NB4 (cell line): ENCODE results near the gene RPL13A.

Experiments
- TF ChIP-seq, protein P1 (sequence below): IDR thresholded peaks from 2 replicates; pipeline ENCODE4 v1.6.1; 2011; ENCODE audit warnings: low read depth, low read length
- TF ChIP-seq, protein P2 (sequence below): IDR thresholded peaks from one replicate; pipeline ENCODE4 v1.5.1; 2012; ENCODE audit warnings: low read depth, low read length

DNA sequence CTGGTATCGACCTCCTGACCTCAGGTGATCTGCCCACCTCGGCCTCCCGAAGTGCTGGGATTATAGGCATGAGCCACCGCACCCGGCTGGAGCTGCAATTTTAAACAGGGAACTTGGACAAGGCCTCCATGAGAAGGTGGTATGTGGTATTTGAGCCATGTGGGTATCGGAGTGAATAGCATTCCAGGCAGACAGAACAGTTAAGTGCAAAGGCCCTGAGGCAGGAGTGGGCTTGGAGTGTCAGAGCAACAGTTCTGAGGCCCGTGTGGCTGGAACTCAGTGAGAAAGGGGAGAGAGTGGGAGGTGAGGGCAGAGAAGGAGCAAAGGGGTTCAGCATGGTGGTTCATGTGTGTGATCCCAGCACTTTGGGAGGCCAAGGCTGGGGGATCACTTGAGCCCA is 43.3 kb downstream of the RPL13A start:
- TF ChIP-seq, protein P1, sequence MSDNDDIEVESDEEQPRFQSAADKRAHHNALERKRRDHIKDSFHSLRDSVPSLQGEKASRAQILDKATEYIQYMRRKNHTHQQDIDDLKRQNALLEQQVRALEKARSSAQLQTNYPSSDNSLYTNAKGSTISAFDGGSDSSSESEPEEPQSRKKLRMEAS = no peak
- TF ChIP-seq, protein P2, sequence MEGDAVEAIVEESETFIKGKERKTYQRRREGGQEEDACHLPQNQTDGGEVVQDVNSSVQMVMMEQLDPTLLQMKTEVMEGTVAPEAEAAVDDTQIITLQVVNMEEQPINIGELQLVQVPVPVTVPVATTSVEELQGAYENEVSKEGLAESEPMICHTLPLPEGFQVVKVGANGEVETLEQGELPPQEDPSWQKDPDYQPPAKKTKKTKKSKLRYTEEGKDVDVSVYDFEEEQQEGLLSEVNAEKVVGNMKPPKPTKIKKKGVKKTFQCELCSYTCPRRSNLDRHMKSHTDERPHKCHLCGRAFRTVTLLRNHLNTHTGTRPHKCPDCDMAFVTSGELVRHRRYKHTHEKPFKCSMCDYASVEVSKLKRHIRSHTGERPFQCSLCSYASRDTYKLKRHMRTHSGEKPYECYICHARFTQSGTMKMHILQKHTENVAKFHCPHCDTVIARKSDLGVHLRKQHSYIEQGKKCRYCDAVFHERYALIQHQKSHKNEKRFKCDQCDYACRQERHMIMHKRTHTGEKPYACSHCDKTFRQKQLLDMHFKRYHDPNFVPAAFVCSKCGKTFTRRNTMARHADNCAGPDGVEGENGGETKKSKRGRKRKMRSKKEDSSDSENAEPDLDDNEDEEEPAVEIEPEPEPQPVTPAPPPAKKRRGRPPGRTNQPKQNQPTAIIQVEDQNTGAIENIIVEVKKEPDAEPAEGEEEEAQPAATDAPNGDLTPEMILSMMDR = no peak
